SK-N-SH treated with all-trans-retinoic acid at 6 μM for 48 hours (cell line): ENCODE measurements around the gene TRABD2B.

ENCODE experiments used
- ARNTL ChIP-seq: fragments of 450-650 bp; formaldehyde crosslinking; IDR thresholded peaks from 2 replicates; pipeline ENCODE4 v1.5.0; 2020; ENCODE audit warnings: low read depth, mild to moderate bottlenecking, moderate library complexity, borderline replicate concordance
- ESRRG ChIP-seq: fragments of 250-450 bp; sonication (Bioruptor Pico); IDR thresholded peaks from 2 replicates; pipeline ENCODE4 v1.6.1; 2021; ENCODE audit warnings: mild to moderate bottlenecking
- OSR1 ChIP-seq: fragments of 250-450 bp; sonication (Bioruptor Pico); IDR thresholded peaks from 2 replicates; pipeline ENCODE4 v1.8.0; 2022; ENCODE audit warnings: moderate library complexity, mild to moderate bottlenecking, inconsistent platforms
- RARB ChIP-seq: fragments of 250-450 bp; sonication (Bioruptor Pico); IDR thresholded peaks from 2 replicates; pipeline ENCODE4 v1.8.0; 2021; ENCODE audit warnings: mild to moderate bottlenecking, moderate library complexity
- ZFP3 ChIP-seq: fragments of 250-450 bp; sonication (Bioruptor Pico); IDR thresholded peaks from 2 replicates; pipeline ENCODE4 v1.5.0; 2020; ENCODE audit warnings: mild to moderate bottlenecking, moderate library complexity
- ZFP30 ChIP-seq: fragments of 450-650 bp; formaldehyde crosslinking; IDR thresholded peaks from 2 replicates; pipeline ENCODE4 v1.5.0; 2022; ENCODE audit warnings: mild to moderate bottlenecking, moderate library complexity
- ZNF70 ChIP-seq: fragments of 450-650 bp; formaldehyde crosslinking; IDR thresholded peaks from 2 replicates; pipeline ENCODE4 v1.5.0; 2020; ENCODE audit warnings: mild to moderate bottlenecking, moderate library complexity
- ZNF8 ChIP-seq: fragments of 450-650 bp; formaldehyde crosslinking; IDR thresholded peaks from 2 replicates; pipeline ENCODE4 v1.5.0; 2020; ENCODE audit warnings: mild to moderate bottlenecking, moderate library complexity
- TF ChIP-seq, protein P1 (sequence below): fragments of 250-450 bp; sonication (Bioruptor Pico); IDR thresholded peaks from 2 replicates; pipeline ENCODE4 v1.8.0; 2020; ENCODE audit warnings: mild to moderate bottlenecking, moderate library complexity, borderline replicate concordance
- TF ChIP-seq, protein P2 (sequence below): fragments of 250-450 bp; sonication (Bioruptor Pico); IDR thresholded peaks from 2 replicates; pipeline ENCODE4 v1.8.0; 2021; ENCODE audit warnings: low read depth, mild to moderate bottlenecking, moderate library complexity, borderline replicate concordance

DNA sequence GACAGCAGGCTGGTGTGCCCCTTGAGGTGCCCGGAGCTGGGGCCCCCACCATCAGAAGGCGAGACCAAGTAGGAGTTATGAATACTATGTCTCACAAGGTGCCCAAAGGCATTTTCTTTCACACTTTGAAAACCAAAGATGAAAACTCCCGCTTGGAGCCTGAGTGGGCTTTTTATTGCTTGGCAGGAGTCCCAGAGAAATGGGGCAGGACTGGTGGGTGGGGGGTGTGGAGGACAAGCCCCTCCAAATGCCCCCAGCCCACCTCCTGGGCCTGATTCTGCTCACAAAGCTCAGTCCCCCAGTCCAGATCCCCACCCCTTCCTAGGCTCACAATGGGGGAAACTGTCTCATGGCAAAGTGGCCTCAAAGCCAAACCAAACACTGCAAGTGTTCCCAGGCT is 227.9 kb downstream of the TRABD2B start:
- TF ChIP-seq OSR1 (CRISPR knock-in tag) (no peak), ESRRG (CRISPR knock-in tag) (no peak), ZFP3 (no peak), ZNF70 (CRISPR knock-in tag) (no peak), ZNF8 (CRISPR knock-in tag) (no peak), ARNTL (CRISPR knock-in tag) (no peak), ZFP30 (CRISPR knock-in tag) (no peak), RARB (CRISPR knock-in tag) (no peak)
- TF ChIP-seq, protein P1, sequence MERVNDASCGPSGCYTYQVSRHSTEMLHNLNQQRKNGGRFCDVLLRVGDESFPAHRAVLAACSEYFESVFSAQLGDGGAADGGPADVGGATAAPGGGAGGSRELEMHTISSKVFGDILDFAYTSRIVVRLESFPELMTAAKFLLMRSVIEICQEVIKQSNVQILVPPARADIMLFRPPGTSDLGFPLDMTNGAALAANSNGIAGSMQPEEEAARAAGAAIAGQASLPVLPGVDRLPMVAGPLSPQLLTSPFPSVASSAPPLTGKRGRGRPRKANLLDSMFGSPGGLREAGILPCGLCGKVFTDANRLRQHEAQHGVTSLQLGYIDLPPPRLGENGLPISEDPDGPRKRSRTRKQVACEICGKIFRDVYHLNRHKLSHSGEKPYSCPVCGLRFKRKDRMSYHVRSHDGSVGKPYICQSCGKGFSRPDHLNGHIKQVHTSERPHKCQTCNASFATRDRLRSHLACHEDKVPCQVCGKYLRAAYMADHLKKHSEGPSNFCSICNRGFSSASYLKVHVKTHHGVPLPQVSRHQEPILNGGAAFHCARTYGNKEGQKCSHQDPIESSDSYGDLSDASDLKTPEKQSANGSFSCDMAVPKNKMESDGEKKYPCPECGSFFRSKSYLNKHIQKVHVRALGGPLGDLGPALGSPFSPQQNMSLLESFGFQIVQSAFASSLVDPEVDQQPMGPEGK (CRISPR knock-in tag) = no peak
- TF ChIP-seq, protein P2, sequence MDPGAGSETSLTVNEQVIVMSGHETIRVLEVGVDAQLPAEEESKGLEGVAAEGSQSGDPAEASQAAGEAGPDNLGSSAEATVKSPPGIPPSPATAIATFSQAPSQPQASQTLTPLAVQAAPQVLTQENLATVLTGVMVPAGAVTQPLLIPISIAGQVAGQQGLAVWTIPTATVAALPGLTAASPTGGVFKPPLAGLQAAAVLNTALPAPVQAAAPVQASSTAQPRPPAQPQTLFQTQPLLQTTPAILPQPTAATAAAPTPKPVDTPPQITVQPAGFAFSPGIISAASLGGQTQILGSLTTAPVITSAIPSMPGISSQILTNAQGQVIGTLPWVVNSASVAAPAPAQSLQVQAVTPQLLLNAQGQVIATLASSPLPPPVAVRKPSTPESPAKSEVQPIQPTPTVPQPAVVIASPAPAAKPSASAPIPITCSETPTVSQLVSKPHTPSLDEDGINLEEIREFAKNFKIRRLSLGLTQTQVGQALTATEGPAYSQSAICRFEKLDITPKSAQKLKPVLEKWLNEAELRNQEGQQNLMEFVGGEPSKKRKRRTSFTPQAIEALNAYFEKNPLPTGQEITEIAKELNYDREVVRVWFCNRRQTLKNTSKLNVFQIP (CRISPR knock-in tag) = no peak
